Pancreas (tissue), 10 donors: ENCODE results near the gene PRSS38. TPM values are rescaled to one million over a fixed set of nuclear protein-coding genes. Genes with fewer than 3 reads are reported as not detected.

Source experiments
- ATAC-seq, 4 donors: fragments of 200-7000 bp; cut with Tn5 transposase; one replicate each; pipeline versions ENCODE4 v1.8.0 to v1.9.1; 2020; ENCODE audit warnings: mild to moderate bottlenecking in 4 of 4, moderate library complexity in 4 of 4
- DNase-seq, 6 donors: peaks; one replicate each; pipeline ENCODE4 v3.0.0-alpha.2; 2020
- FAIRE-seq: peaks from 2 replicates; lab custom pipeline; 2012; peaks lifted over from hg19 to GRCh38; lab: Jason Lieb, UNC
- H3K27ac ChIP-seq, 4 donors: fragments of 200-600 bp; sonication (generic); 1 replicate in 3 of 4; 2 replicates in 1 of 4; pipeline versions ENCODE4 v1.5.0 to v1.8.0; 2020
- H3K27me3 ChIP-seq, 4 donors: fragments of 200-600 bp; one replicate each; pipeline ENCODE4 v1.8.0; 2021
- H3K36me3 ChIP-seq, 3 donors: fragments of 200-600 bp; sonication (generic) in 1 of 3; one replicate each; pipeline versions ENCODE4 v1.5.0 to v1.8.0; 2020 to 2021
- H3K4me1 ChIP-seq, 3 donors: fragments of 200-600 bp; one replicate each; pipeline ENCODE4 v1.8.0; 2021
- H3K4me3 ChIP-seq, 4 donors: fragments of 200-600 bp; sonication (generic) in 2 of 4; one replicate each; pipeline versions ENCODE4 v1.5.0 to v1.8.0; 2020 to 2021
- H3K9me3 ChIP-seq, 4 donors: fragments of 200-600 bp; one replicate each; pipeline ENCODE4 v1.8.0; 2021
- WGBS, 2 donors: extraction: QIAGEN DNeasy Blood & Tissue Kit; methylation state at CpG; one replicate each; pipeline ENCODE4 v1.1.7; 2013; 5-methylcytosine and 5-hydroxymethylcytosine counted together
- intact Hi-C, 3 donors: fragments of 100-400 bp; cut with DNase I; formaldehyde crosslinking; loops; one replicate each; pipeline versions ENCODE4 v1.11.1 to v1.14.2; 2022
- polyA plus RNA-seq, 2 donors: library from polyadenylated mRNA; stranded (reverse); fragments of 200-250 nt; gene quantifications; one replicate each; pipeline ENCODE4 v1.2.3, GENCODE V29; 2013
- total RNA-seq, 6 donors: library from RNA; stranded (reverse); fragmentation: NEBNext Ultra II Directional in 4 of 6; extraction: Animal tissue kit (Norgen Biotek cat#: 25700) in 4 of 6; gene quantifications; one replicate each; pipeline versions ENCODE4 v1.2.1 to v1.2.4, GENCODE V29; 2021 to 2023
- TF ChIP-seq, protein P1 (sequence below), 4 donors: fragments of 200-600 bp; sonication (generic) in 3 of 4; IDR thresholded peaks; one replicate each; pipeline versions ENCODE4 v1.5.0 to v1.8.0; 2021; ENCODE audit warnings: antibody characterized with exemption in 4 of 4
- donor health status: healthy with polysubstance abuse.
- donor health status: DM: no; HTN: no; CAD: no; lungs with moderate emphysema.
- donor health status: DM: no; HTN: no; CAD: no.
- donor health status: control.
- donor health status: control.
- donor health status: Bipolar disorder and iron deficiency.
- donor health status: DM: yes; HTN: yes; CAD: no.
- donor health status: DM: no; HTN: no; CAD: no.
- donor health status: DM: no; HTN: no; CAD: no.
- donor health status: DM: yes; HTN: yes; CAD: no.

Gene PRSS38
- total and polyA plus RNA-seq, 8 donors, result not detected

DNA sequence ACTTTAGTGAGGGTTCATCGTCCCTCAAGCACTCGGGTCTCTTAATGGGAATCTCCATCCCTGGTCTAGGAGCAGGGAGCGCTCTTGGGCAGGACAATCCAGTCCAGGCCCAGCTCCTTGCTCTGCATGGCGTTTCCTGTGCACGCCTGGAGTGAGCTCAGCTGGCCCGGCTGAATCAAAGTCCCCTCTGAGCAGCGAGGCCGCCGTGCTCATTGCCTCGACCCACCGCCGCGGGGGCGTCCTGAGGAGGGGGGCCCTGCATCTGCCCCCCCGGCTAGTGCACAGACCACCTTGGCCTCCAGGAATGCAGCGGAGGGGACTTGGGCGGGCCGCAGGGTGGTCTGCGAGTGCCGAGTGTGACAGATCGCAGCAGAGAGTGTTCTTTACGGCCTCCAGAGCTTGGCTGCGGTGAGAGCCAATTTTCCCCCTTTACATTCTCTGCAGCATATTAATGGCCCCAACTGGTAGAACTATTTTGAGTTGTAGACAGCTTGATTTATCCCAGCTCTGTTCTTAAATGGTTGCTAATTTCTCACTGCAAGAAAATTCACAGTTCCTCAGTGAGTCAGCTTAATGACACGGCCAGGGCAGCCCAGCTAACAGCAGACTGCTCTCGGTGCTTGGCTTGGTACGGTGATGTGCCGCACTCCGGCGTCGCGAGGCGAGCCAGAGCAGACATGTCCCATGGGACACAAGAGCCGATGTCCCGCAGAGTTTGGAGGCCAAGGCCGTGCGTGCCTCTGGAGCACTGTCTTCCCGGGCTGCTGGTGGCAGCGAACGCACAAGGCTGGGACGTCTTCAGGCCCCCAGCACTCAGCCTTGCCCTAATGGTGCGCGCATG, 40.4 kb upstream of the PRSS38 start:
- H3K36me3 ChIP-seq, result no peaks in the 10 kb centered on the region
- 88 to 91% methylated on average over 42 of the region's 42 CpGs for WGBS, 2 donors
- TF ChIP-seq, protein P1, sequence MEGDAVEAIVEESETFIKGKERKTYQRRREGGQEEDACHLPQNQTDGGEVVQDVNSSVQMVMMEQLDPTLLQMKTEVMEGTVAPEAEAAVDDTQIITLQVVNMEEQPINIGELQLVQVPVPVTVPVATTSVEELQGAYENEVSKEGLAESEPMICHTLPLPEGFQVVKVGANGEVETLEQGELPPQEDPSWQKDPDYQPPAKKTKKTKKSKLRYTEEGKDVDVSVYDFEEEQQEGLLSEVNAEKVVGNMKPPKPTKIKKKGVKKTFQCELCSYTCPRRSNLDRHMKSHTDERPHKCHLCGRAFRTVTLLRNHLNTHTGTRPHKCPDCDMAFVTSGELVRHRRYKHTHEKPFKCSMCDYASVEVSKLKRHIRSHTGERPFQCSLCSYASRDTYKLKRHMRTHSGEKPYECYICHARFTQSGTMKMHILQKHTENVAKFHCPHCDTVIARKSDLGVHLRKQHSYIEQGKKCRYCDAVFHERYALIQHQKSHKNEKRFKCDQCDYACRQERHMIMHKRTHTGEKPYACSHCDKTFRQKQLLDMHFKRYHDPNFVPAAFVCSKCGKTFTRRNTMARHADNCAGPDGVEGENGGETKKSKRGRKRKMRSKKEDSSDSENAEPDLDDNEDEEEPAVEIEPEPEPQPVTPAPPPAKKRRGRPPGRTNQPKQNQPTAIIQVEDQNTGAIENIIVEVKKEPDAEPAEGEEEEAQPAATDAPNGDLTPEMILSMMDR (IDR thresholded peaks at IDR 0.05), result no peak

DNA sequence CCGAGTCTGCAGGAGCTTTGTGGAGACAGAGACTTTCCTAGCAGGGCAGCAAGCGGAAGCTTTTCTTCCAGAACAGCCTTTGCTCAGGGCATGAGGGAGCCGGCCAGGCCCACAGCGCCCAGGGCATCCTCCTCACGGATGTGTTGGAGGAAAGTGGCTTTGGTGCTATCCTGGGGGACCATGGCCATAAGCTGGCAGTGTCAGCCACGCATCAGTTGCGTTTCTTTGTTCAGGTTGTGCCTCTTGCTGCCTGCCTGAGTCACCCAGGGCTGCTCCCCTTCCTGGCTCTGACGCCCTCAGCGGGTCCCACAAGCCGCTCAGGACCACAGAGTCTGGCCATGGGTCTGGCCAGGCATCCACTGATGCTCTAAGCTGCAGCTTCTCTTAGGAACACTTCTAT, 39.6 kb upstream of the PRSS38 start:
- ATAC-seq, result no peak
- Histone ChIP-seq H3K4me3 (no peak overlapping the region), H3K36me3 (no peaks in the 10 kb centered on the region), H3K27me3 (no peaks in the 10 kb centered on the region), H3K9me3 (no peaks in the 10 kb centered on the region), H3K4me1 (no peaks in the 10 kb centered on the region), H3K27ac (no peak overlapping the region)
- DNase-seq, result peak in 1 of 6 donors; percentile 16
- 93 to 97% methylated on average over 10 of the region's 10 CpGs for WGBS, 2 donors
- intact Hi-C loops, result no loop called here
- TF ChIP-seq, protein P1 (IDR thresholded peaks at IDR 0.05), result no peak
- FAIRE-seq, result no peak

More for the DNA sequence above, 40.4 kb upstream of the PRSS38 start:
- no peak overlapping the region for H3K27ac ChIP-seq
- H3K9me3 ChIP-seq, result no peaks in the 10 kb centered on the region
- no peaks in the 10 kb centered on the region for H3K27me3 ChIP-seq
- FAIRE-seq (no peak), ATAC-seq (no peak), DNase-seq (peak in 1 of 6 donors; percentile 44)
- intact Hi-C loops, result no loop called here
- H3K4me3 ChIP-seq, result no peak overlapping the region
- H3K4me1 ChIP-seq, result no peaks in the 10 kb centered on the region

DNA sequence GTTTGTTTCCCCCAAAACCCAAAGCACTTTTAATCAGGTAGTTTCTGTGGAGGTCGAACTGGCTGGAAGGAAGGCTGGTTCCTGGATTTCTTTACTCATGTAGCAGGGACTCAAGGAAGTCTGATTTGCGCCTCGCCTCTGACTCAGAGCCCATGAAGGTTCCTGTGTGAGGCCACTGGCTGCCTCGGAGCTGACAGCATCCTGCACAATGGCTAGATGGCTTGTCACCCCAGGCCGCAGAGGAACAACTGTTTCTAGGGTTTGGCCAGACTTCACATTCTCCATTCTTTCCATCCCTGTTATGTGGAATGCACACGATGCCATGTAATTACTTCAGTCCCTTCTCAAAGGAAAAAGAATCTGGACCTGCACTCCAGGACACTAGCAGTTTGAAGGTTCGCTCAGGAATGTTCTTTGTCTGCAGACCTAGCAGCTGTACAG, 39.1 kb upstream of the PRSS38 start:
- no peaks in the 10 kb centered on the region for H3K9me3 ChIP-seq
- H3K27ac ChIP-seq, result no peak overlapping the region
- no peaks in the 10 kb centered on the region for H3K36me3 ChIP-seq
- intact Hi-C loops, result no loop called here
- no peaks in the 10 kb centered on the region for H3K27me3 ChIP-seq
- no peak for FAIRE-seq
- ATAC-seq, result no peak
- TF ChIP-seq, protein P1 (IDR thresholded peaks at IDR 0.05), result no peak
- DNase-seq, result no peak
- no peaks in the 10 kb centered on the region for H3K4me1 ChIP-seq
- H3K4me3 ChIP-seq, result no peak overlapping the region
- WGBS, 2 donors, result 89 to 91% methylated on average over 7 of the region's 7 CpGs

DNA sequence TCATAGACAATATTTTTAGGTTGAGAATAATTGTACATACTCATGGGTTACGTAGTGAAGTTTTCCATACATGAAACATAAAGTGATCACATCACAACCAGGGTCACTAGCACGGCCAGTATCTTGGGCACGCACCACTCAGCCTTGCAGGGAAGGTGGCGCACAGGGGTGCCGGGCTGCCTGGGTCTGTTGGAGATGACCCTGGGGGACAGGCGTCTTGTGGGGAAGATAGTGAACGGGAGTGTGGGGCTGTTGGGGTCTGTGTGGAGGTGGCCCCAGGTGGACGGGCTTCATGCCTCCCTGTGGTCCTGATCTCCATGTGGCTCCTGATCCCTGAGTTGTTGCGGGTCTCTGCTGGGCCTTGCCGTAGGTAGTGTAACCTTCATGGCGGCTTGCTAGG, 38.3 kb upstream of the PRSS38 start:
- ATAC-seq, result no peak
- Histone ChIP-seq H3K36me3 (no peaks in the 10 kb centered on the region), H3K27ac (no peak overlapping the region), H3K9me3 (no peaks in the 10 kb centered on the region), H3K4me1 (no peaks in the 10 kb centered on the region), H3K4me3 (no peak overlapping the region), H3K27me3 (no peaks in the 10 kb centered on the region)
- DNase-seq, result no peak
- WGBS, 2 donors, result 89 to 91% methylated on average over 11 of the region's 11 CpGs
- intact Hi-C loops, result no loop called here
- TF ChIP-seq, protein P1 (IDR thresholded peaks at IDR 0.05), result no peak
- FAIRE-seq, result no peak

DNA sequence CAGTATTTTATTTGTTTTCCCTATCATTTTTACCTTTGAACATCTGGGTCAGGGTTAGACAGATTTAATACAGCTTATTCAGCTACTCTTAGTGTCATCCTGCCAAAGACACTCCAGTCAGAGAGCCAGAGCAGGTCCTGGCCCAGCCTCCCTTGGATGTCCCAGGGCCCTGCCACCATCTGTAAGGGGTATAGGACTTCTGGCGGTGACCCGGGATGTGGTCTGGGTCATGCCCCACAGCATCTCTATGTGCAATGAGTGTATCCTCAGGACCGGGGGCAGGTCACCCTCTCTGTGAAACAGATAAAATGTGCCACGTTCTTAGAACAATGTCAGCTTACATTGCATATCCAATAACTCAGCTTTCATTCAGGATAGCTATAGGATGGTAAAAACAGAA, 37.8 kb upstream of the PRSS38 start:
- 91 to 94% methylated on average over 4 of the region's 4 CpGs for WGBS, 2 donors
- TF ChIP-seq, protein P1 (IDR thresholded peaks at IDR 0.05), result no peak
- no peak for FAIRE-seq
- Histone ChIP-seq H3K27ac (no peak overlapping the region), H3K9me3 (no peaks in the 10 kb centered on the region), H3K36me3 (no peaks in the 10 kb centered on the region), H3K4me1 (no peaks in the 10 kb centered on the region), H3K27me3 (no peaks in the 10 kb centered on the region), H3K4me3 (no peak overlapping the region)
- no peak for ATAC-seq
- DNase-seq, result no peak
- intact Hi-C loops, result no loop called here
